SH-SY5Y (cell line): ENCODE results near the gene DNAJC3.

Source experiments
- GATA2 ChIP-seq: IDR thresholded peaks from 2 replicates; pipeline ENCODE4 v1.6.1; 2011; ENCODE audit warnings: mild to moderate bottlenecking, low read depth, low read length
- GATA3 ChIP-seq: IDR thresholded peaks from 2 replicates; pipeline ENCODE4 v1.6.1; 2011; ENCODE audit warnings: low read depth, mild to moderate bottlenecking, low read length, moderate library complexity

DNAJC3 gene

GRCh38 chr13:95676762-95677563, at the start of gene DNAJC3:
Gene DNAJC3 (plus strand): TSS chr13:95677139. CDS start chr13:95677256, 117 bp downstream.
- no peak for TF ChIP-seq GATA2
- no peak for TF ChIP-seq GATA3

- no peak for TF ChIP-seq GATA3
- no peak for TF ChIP-seq GATA2
These were observed 49.3 kb upstream of the DNAJC3 start for GRCh38 chr13:95627590-95627989.

GRCh38 chr13:95628488-95628887, 48.5 kb upstream of the DNAJC3 start:
- TF ChIP-seq GATA3, result no peak
- no peak for TF ChIP-seq GATA2

- TF ChIP-seq GATA3 (no peak), GATA2 (no peak)
These were observed 47.9 kb upstream of the DNAJC3 start for GRCh38 chr13:95629071-95629470.

GRCh38 chr13:95630593-95630992, 46.3 kb upstream of the DNAJC3 start:
- TF ChIP-seq GATA3, result no peak
- no peak for TF ChIP-seq GATA2

GRCh38 chr13:95636853-95637252, 40.1 kb upstream of the DNAJC3 start:
- no peak for TF ChIP-seq GATA2

- TF ChIP-seq GATA2 (no peak), GATA3 (no peak)
These were observed 35.5 kb upstream of the DNAJC3 start for GRCh38 chr13:95641291-95642027.

- TF ChIP-seq GATA2 (no peak), GATA3 (no peak)
These were observed 34.8 kb upstream of the DNAJC3 start for GRCh38 chr13:95642028-95642621.

- TF ChIP-seq GATA2 (no peak), GATA3 (no peak)
These were observed 33.9 kb upstream of the DNAJC3 start for GRCh38 chr13:95642999-95643398.

GRCh38 chr13:95643571-95643935, 33.4 kb upstream of the DNAJC3 start:
- no peak for TF ChIP-seq GATA2
- no peak for TF ChIP-seq GATA3

- TF ChIP-seq GATA2 (no peak), GATA3 (no peak)
These were observed 32.9 kb upstream of the DNAJC3 start for GRCh38 chr13:95643936-95644598.

- TF ChIP-seq GATA3 (no peak), GATA2 (no peak)
These were observed 32.3 kb upstream of the DNAJC3 start, which contains the start of gene DZIP1 for GRCh38 chr13:95644601-95645052. Gene DZIP1 (minus strand): TSS chr13:95644706. CDS start chr13:95642029, 2,677 bp downstream.

- TF ChIP-seq GATA3 (no peak), GATA2 (no peak)
These were observed 29.6 kb upstream of the DNAJC3 start for GRCh38 chr13:95647321-95647720.

- TF ChIP-seq GATA3, result no peak
- TF ChIP-seq GATA2, result no peak
These were observed 26.2 kb upstream of the DNAJC3 start for GRCh38 chr13:95650696-95651095.
